ENCODE results near the gene ARL15. TPM values are rescaled to one million over a fixed set of nuclear protein-coding genes. Genes with fewer than 3 reads are reported as not detected.
A peak's percentile ranks its signal among the peaks of the same experiment; 100 is the strongest.
"Not testable (repeated sequence)": the region's sequence is repeated elsewhere in the genome, so short reads cannot be mapped to it uniquely, and the experiment has no call there.

ARL15 gene
- total RNA-seq, 1 donor from 2014 or later, result 70.6 TPM

- peak; percentile 22 for DNase-seq
These were observed 296.7 kb downstream of the ARL15 start for GRCh38 chr5:54013556-54014194.

- DNase-seq, result no peak
These were observed 300.5 kb downstream of the ARL15 start for GRCh38 chr5:54009828-54010227.

- no peak for DNase-seq
These were observed 301.0 kb downstream of the ARL15 start for GRCh38 chr5:54009357-54009756.

DNA sequence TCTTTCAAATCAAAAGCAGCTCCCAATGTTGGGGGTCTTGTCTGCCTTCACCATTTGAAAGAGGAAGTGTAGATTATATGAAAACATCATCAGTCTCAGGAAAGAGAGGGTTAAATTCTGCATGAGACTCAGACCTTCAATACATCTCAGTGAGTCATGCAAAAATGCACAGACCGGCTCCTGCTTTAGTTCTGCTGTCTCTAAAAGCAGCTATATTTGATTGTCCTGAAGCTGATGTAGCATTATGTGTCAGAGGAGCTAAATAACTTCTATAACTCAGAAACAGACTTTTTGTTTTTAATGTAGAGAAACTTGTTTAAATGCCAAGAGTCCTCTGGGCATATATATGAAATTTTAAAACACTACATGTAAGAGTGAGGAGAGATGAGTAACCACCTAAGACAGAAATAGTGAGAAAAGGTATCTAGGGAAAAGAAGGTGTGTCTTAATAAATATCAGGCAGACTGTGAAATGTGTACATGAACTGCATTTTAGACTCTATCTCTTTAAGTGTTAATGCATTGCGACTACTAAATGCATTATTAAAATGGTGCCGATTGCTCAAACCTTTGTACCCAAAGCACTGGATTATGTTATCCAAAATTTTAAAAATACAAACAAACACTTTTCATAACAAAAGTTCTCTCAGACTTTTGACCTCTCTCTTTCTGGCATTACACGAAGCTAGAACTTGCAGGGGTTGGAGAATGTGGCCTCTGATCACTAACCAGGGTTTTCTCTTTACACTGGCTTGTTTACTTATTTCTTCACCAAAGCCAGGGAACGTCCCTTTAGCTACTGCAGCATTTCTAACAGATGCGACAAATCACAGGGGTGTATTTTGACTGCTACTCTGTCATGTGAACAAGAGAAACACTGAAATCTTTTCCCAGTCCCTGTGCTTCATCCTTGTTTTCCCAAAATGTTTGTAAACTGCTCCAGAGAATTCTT is 302.3 kb downstream of the ARL15 start:
- DNase-seq, result no peak

DNA sequence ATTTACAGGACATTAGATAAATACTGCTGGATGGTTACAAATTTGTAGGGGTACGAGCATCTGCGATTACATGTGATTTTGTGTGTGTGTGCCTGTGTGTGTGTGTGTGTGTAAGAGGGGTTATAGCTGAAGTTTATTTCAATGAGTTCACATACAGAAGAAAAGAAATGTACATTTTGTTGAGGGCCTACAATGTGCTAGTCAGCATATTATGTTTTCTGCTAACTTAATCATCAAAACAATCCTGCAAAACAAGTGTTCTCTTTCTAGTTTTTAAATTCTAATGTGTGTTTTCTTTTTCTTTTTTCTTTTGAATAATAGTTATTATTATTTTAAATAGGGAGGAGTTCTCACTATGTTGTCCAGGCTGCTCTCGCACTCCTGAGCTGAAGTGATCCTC is 305.7 kb downstream of the ARL15 start:
- DNase-seq, result no peak

- DNase-seq, result no peak
These were observed 307.6 kb downstream of the ARL15 start for GRCh38 chr5:54002779-54003178.

- no peak for DNase-seq
These were observed 308.2 kb downstream of the ARL15 start for GRCh38 chr5:54001976-54002775.

GRCh38 chr5:54000011-54000410 is 310.4 kb downstream of the ARL15 start:
- no peak for DNase-seq

DNA sequence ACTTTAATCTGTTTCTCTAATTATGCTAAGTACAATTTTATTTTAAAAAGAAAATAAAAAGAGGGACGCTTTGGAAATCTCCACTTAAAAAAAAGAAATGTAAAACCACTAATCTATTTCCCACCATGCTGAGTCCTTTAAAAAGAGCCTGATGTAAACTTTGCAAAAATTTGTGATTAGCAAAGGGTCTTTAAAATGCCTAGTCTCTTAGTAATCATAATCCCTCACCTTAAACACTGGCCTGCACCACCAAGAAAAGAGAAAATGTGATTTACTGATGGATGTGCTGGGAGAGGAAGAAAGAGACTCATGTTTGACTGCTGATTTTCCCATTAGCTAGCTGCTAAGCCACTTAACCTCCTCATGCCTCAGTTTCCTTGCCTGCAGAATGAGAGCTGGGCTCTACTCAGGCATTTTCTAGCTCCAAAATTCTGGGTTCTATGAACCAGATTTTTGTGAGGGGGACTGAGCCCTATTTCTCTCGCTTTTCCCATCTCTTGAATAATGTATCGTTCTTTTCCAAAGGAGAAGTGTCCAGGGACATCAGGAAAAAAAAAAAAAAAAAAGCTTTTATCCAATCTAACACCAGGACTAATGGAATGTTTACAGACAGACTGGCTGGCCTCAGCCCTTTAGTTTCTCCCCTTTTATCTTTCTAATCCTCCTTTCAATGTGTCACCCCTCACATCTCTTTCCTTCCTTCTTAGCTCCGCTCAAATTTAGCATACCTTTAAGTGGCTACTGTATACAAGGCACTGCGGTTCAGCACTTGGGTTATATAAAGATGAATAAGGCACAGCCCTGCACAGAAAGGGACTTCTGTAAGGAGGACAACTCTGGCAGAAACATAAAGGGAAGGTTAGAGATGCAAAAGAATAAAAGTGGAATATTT is 312.4 kb downstream of the ARL15 start:
- DNase-seq, result no peak

DNA sequence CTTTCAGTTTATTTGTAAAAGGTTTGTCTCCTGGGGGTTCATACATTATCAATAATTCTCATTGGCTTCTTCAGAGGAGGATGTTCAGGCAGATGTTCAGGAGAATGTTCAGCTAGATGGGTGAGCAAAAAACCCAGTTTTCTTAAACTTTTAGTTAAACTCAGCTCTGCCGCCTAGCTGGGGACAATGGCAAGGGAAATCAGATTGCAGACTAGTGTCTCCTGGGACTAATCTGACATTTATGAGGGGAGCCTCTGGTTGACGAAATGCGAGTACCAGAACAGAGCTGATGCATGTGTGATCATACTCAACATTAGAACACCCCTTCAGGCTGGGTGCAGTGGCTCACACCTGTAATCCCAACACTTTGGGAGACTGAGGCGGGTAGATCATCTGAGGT is 314.4 kb downstream of the ARL15 start:
- DNase-seq, result no peak

GRCh38 chr5:53994148-53994547 is 316.2 kb downstream of the ARL15 start:
- no peak for DNase-seq

DNA sequence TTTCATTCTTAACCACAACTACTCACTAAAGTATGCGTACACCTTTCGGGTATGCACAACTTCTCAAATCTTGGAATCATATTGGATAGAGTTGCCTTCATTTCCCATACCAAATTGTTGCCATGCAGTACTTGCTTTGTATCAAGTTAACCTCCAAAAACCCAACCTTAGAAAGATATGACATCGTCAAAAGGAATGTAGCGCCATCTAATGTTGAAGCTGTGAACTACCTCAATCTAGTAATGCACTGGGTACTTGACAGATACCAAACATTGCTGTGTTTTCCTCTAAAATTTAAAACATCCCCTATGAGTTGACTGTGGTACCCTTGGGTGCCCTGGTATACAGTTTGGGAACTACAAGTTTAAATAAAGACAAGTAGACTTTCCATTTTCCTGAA is 318.4 kb downstream of the ARL15 start:
- peak; percentile 55 for DNase-seq

- no peak for DNase-seq
These were observed 323.3 kb downstream of the ARL15 start for GRCh38 chr5:53987101-53987500.

DNA sequence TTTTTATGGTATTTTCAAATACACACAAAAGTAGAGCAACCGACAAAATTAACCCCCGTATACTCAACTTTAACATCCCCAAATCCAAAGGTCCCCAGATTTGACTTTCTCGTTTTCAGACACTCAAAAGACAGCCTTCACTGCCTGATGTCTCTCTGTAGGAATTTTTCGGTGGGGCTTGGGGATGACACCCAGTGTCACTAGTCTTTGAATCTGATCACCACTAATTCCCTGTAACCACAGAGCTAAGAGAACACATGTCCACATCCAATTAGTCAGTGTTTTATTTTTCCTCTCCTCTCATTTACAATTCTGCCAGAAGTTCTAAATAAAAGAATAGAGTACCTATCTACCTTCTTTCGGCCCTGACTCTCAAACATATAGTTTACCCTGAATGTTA is 324.6 kb downstream of the ARL15 start:
- DNase-seq, result no peak

- DNase-seq, result no peak
These were observed 325.4 kb downstream of the ARL15 start for GRCh38 chr5:53984971-53985370.

- peak; percentile 5 for DNase-seq
These were observed 326.6 kb downstream of the ARL15 start for GRCh38 chr5:53983568-53984460.

DNA sequence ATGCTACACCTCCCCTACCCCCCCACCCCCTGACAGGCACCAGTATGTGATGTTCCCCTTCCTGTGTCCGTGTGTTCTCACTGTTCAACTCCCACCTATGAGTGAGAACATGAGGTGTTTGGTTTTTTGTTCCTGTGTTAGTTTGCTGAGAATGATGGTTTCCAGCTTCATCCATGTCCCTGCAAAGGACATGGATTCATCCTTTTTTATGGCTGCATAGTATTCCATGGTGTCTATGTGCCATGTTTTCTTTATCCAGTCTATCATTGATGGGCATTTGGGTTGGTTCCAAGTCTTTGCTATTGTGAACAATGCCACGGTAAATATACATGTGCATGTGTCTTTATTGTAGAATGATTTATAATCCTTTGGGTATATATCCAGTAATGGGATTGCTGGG is 328.1 kb downstream of the ARL15 start:
- not testable (repeated sequence) for DNase-seq

DNA sequence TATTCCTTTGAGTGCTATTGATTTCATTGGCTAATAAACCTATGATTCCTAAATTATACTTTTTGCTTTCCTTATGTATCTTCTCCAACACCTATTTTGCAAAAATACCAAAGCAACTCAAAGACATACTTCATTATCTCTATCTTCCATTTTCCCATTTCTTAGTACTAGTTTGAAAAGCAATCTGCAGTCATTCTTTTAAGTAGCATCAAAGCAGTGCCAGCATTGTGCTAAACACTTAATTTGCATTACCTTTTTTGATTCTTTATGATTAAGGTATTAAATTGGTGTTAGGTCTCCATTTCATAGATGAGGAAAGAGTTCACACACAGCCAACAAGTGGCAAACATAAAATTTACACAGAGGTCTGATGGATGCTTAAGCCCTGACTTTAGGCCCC is 330.3 kb downstream of the ARL15 start:
- DNase-seq, result no peak

DNA sequence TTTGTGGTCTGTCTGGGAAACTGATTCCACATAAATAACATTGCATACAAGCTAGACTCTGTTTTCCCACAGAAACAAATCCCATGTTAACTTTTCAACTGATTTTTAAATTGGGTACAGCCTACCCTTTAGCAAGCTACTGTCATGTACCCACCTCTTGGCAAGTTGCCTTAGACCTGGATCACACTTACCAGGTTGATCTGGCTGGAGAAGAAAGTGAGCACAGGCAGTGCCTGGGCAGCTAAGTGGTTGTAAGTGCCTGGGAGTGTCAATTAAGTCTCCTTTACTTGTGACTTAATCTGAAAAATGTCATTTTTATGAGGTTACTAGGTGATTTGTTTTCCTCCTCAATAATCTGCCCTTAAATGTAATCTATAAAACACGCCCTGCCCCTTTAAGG is 336.4 kb downstream of the ARL15 start:
- no peak for DNase-seq

DNA sequence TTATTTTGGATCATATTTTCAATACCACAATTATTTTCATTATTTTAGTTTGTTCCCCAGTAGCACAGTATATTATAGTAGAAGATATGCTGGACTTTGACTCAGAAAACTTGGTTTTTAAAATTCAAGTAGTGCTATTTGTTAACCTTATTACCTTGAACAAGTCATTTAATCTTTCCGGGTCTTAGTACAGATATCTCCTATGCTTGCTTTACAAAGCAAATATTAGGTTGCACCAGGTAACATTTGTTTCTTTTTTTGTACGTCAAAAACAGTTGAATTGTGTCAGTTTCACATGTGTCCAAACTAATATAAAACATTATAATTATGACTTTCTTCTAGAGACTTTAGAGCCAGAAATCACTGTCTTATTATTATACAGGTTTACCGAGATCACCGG is 338.1 kb downstream of the ARL15 start:
- no peak for DNase-seq

DNA sequence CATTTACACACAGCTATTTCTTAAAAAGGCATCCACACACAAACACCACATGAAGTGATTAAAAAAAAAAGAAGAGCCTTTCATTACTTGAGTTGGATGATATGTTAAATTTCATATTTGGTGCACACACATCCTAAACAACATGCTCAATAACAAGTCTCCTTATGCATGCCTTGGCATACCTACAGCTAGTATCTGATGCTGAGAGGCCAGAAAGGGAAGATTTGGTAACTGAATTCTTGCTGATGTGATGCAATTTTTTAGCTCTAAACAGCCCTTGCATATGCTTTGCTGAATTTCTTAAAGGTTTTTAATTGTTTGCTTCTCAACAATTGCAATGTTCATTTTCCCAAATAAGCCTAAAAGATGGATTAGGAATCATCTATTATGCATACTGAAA is 338.8 kb downstream of the ARL15 start:
- no peak for DNase-seq
